Transverse colon (tissue), 4 donors: ENCODE data around the gene PLA2G4F.

Experiments
- EP300 ChIP-seq: sonication (generic); formaldehyde crosslinking; IDR thresholded peaks from one replicate; pipeline ENCODE4 v1.6.1; 2017; ENCODE audit warnings: antibody characterized with exemption, low read depth
- POLR2A ChIP-seq: fragments of 450-650 bp; IDR thresholded peaks from one replicate; pipeline ENCODE4 v1.6.1; 2016; ENCODE audit warnings: antibody characterized with exemption, mild to moderate bottlenecking, moderate library complexity
- POLR2AphosphoS5 ChIP-seq, 3 donors: sonication (generic); formaldehyde crosslinking; IDR thresholded peaks; one replicate each; pipeline ENCODE4 v1.6.1; 2016; ENCODE audit warnings: antibody characterized with exemption in 3 of 3
- TF ChIP-seq, protein P1 (sequence below), 5 experiments: fragments of 200-600 bp in 3 of 5; fragments of 450-650 bp in 2 of 5; sonication (generic) in 3 of 5; IDR thresholded peaks; 1 replicate in 2 of 5; 2 replicates in 3 of 5; pipeline ENCODE4 v1.5.1; 2016 to 2017; ENCODE audit warnings: antibody characterized with exemption in 5 of 5, inconsistent platforms in 3 of 5, mild to moderate bottlenecking in 2 of 5, moderate library complexity in 1 of 5

DNA sequence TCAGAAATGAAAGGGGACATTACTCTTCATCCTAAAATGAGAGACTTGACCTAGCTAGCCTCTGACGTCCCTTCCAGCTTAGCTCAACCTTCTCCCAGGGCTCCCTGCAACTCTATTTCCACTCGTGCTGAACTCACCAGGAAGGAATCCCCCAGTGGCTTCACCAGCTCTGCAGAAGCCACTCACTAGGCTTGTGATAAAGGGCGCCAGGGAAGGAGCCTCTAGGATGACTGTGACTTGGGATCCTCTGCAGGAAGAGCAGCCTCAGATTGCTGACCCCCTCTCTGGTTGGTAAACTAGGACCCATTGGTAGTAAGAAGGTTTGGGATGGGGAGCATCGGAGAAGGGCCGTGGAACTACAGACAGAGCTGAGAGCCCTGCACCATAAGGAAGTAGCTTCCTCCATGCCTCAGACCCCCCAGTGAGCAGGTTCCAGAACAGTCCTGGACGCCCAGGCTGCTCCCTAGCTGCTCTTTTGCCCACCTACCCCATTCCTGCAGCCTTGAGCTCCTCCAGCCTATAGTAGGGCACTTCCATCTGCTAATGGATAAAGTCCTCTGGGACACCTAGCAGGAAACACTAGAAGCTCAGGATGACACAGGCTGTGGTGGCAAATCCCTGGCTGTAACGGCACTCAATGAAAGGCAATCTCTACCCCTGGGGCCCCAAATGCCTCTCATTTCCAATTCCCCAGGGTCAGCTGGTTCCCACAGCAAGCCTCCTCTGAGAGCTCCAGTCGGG lies 26.0 kb downstream of the PLA2G4F start:
- no peak for TF ChIP-seq POLR2A
- TF ChIP-seq, protein P1, sequence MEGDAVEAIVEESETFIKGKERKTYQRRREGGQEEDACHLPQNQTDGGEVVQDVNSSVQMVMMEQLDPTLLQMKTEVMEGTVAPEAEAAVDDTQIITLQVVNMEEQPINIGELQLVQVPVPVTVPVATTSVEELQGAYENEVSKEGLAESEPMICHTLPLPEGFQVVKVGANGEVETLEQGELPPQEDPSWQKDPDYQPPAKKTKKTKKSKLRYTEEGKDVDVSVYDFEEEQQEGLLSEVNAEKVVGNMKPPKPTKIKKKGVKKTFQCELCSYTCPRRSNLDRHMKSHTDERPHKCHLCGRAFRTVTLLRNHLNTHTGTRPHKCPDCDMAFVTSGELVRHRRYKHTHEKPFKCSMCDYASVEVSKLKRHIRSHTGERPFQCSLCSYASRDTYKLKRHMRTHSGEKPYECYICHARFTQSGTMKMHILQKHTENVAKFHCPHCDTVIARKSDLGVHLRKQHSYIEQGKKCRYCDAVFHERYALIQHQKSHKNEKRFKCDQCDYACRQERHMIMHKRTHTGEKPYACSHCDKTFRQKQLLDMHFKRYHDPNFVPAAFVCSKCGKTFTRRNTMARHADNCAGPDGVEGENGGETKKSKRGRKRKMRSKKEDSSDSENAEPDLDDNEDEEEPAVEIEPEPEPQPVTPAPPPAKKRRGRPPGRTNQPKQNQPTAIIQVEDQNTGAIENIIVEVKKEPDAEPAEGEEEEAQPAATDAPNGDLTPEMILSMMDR (IDR thresholded peaks at IDR 0.05): no peak
- TF ChIP-seq POLR2AphosphoS5 (IDR thresholded peaks at IDR 0.05): no peak
- no peak for TF ChIP-seq EP300
